ENCODE results near the gene PAM.

Gene PAM

DNA sequence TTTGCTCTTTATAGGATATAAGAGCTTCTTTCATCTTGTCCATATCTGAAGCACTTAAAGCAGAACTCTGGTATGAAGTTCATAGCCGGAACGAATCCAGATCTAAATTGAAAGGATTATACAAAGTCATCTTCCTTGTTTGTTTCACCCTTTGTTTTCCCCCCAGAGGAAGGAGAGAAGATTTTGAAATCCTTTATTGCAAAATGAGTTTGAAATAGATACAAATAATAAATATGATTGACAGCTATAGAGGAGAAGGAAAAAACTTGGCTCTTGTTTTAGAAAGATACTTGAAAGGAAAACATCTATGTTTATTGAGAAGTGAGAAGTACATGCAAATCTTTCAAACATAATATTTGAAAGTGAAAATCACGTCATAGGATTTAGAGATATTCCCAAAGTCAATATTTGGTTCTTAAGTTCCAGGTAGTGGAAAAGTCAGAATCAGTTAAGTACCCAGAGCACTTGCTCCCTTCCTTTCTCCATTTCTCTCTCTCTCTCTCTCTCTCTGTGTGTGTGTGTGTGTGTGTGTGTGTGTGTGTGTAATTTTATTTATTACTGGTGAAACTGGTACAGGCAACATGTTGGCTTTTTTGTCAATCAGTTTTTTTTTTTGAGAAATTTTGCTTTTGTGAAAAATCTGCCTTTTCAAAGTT is 27.2 kb downstream of the PAM start:
- no peak for ATAC-seq

- no peak for ATAC-seq
Measured at GRCh38 chr5:102787134-102787533, 32.0 kb downstream of the PAM start.

DNA sequence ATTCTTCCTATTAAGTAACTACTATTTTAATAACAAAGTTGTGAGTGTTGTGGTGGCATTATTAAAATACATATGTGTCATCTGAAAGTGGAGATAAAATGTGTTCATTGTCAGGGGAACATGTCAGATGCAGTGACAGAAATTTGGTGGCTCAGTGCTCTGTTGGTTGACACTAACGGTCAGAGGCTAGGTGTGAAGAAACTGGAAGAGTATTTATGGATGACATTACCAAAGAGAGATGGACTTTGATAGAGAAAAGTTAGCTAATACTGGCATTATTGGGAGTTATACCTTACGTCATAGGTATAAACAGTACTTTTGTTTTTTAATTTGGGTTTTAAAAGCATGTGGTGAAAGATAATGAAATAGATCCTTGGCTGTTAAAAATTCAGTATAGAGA is 33.7 kb downstream of the PAM start:
- no peak for ATAC-seq

- ATAC-seq, result no peak
Measured at GRCh38 chr5:102789469-102789868, 34.4 kb downstream of the PAM start.

- ATAC-seq, result no peak
Measured at GRCh38 chr5:102790748-102791147, 35.6 kb downstream of the PAM start.

DNA sequence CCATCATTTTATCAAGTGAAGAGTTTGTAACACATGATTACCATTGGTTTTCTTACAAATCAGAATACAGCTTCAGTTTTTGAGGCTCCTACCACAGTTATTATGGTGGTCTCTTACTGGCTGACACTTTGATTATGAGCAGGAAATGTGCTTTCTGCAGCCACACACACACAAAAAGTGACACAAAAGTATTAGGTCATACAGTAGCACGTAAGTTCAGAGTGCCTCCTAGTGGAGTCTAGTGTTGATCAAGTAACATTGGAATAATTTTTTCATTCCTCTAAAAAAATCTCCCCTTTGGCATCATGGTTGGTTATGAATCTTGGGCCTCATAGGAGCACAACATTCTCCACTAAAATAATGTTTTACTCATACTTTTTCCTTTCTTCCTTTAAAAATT is 37.6 kb downstream of the PAM start:
- no peak for ATAC-seq

DNA sequence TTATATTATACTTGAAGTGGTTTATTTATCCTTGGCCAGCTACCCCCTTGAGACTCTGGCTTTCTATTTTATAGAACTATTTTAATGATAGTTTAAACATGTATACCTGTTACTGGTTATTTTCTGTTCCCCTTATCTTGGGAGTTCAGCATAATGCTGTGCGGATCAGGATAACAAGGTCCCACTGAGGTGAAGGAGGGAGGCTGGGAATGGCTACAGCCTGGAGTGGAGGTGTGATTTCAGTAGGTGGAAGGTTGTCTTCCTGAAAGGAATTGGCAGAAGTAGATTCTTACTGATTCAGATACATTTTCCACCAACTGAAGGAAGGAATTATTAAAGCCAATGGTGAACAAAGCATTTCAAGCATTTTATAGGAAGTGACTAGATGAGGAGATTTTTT is 38.9 kb downstream of the PAM start:
- no peak for ATAC-seq

DNA sequence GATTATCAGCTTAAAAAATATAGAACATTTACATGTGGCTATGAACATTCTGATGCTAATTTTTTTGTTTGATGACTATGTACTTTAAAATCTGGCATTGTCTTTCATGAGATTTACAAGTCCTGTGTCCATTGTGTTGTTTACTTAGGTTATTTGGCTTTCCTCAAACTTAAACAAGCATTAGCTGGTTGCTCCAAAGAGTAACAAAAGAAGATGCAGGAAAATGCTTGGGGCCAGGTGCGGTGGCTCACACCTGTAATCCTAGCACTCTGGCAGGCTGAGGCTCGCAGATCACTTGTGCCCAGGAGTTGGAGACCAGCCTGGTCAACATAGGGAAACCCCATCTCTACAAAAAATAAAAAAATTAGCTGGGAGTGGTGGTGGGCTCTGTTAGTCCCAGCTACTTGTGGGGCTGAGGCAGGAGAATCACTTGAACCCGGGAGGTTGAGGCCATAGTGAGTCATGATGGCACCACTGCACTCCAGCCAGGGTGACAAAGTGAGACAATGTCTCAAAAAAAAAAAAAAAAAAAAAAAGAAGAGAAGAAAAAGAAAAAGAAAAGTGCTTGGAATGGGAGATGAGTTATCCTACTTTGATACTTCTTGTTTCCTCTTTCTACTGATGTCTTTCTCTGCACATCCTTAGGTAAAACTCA is 39.7 kb downstream of the PAM start:
- ATAC-seq, result no peak

DNA sequence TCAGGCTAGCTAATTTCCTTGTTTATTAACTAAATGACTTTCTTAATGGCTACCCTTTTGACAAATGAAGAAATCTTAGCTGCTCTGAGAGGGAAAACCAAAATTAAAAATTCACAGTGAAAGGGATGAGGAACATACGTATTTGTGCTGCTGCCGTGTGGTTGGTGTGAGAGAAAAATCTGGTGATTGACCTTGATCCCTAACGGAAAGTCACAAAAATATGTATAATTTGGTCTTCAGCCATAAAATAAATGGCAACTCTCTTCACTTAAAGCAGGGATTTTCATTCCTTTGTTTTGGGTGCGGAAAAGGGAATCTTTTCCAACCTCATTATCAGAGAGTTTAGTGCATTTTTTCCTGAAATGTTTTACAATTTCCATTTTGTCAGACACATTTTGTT is 40.4 kb downstream of the PAM start:
- no peak for ATAC-seq

- no peak for ATAC-seq
Measured at GRCh38 chr5:102796009-102796408, 40.9 kb downstream of the PAM start.

- ATAC-seq, result peak in 1 of 2 donors; percentile 3
Measured at GRCh38 chr5:102796498-102796897, 41.4 kb downstream of the PAM start.

- no peak for ATAC-seq
Measured at GRCh38 chr5:102797322-102797884, 42.3 kb downstream of the PAM start.

DNA sequence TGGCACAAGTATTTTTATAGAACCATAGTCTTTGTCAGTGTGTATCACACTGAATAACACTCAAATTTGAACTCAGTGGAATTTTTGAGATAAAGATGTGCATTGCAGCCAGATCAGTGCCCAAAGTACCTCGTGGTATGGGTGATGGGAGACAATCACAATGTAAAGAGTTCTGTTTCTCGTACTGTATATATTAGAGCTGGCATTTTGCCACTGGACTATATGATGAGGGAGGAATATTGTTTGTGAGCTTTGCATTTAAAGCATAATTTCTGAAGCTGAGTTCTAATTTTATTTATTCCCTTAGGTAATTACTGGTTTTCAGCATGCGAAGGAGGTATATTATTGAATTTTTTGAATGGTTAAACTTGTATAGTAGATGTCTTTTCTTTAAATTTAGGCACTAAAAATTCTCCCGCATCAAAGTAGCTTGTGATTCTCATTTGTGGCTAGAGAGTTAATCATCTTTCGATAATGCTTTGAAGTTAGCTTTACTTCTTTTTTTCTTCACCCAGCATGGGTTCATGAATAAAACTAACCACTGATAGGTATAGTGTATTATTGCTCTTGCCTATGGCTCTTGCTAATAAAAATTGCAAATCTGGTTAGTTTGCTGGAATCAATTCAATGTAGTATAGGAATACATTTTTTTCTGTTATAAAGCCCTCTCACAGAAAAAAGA is 43.1 kb downstream of the PAM start:
- ATAC-seq, result no peak

- ATAC-seq, result no peak
Measured at GRCh38 chr5:102799017-102799416, 43.9 kb downstream of the PAM start.

GRCh38 chr5:102800427-102800826 is 45.3 kb downstream of the PAM start:
- no peak for ATAC-seq

GRCh38 chr5:102801371-102801770 is 46.3 kb downstream of the PAM start:
- peak in 1 of 2 donors; percentile 53 for ATAC-seq

- no peak for ATAC-seq
Measured at GRCh38 chr5:102802708-102803458, 47.8 kb downstream of the PAM start.

- ATAC-seq, result no peak
Measured at GRCh38 chr5:102807878-102808502, 52.9 kb downstream of the PAM start.

DNA sequence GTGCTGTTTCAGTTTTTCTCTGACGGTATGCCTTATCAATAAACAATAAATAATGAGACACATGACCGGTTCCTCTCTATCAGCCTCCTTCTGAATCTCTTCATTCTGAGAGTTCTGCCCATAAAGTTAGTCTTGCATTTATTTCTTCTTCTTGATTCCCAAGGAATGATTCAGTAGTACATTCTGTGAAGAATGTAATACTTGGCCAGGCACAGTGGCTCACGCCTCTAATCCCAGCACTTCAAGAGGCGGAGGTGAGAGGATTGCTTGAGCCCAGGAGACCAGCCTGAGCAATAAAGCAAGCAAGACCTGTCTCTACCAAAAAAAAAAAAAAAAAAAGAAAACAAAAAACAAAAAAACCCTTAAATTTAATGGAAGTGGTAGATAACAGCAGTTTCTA is 53.9 kb downstream of the PAM start:
- no peak for ATAC-seq

GRCh38 chr5:102811972-102812371 is 56.9 kb downstream of the PAM start:
- ATAC-seq, result no peak

- no peak for ATAC-seq
Measured at GRCh38 chr5:102813740-102814139, 58.6 kb downstream of the PAM start.

DNA sequence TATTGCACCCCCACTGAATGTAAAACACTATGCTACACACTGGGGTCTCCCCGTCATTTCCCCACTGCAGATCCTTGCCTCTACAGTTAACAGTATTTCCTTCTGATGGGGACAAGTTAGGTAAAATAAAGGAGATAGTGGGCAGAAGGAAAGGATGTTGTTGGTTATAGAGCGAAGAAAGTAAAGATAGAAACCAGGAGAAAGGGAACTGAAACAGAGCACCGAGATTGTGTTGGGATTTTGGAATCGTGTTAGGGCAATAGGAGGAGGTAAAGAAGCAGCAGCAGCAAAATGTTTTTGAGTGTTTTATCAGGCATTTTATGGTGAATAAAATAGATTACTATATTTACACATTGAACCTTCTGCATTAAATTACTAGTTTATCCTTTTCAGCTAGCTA is 60.0 kb downstream of the PAM start:
- no peak for ATAC-seq
